GM23338 (cell line): ENCODE data around the gene ZKSCAN8. TPM values are rescaled to one million over a fixed set of nuclear protein-coding genes. Genes with fewer than 3 reads are reported as not detected.

Experiments used
- ATAC-seq: fragments of 200-7000 bp; cut with Tn5 transposase; 3 replicates; pipeline ENCODE4 v1.9.1; 2020
- DNase-seq: peaks from one replicate; pipeline ENCODE4 v3.0.0-alpha.2; 2015; ENCODE audit warnings: low spot score
- H2AFZ ChIP-seq: fragments of 200-600 bp; sonication (generic); 2 replicates; pipeline ENCODE4 v1.8.0; 2016; ENCODE audit warnings: antibody characterized with exemption, mild to moderate bottlenecking, moderate library complexity
- H3F3A ChIP-seq: fragments of 200-600 bp; sonication (generic); replicated peaks from 2 replicates; pipeline ENCODE4 v1.8.0; 2017; ENCODE audit warnings: antibody characterized with exemption, mixed run types, low read depth
- H3K27ac ChIP-seq: fragments of 200-600 bp; sonication (generic); 2 replicates; pipeline ENCODE4 v1.6.1; 2016; ENCODE audit warnings: low read depth
- H3K27me3 ChIP-seq: fragments of 200-600 bp; sonication (generic); 2 replicates; pipeline ENCODE4 v1.8.0; 2016; ENCODE audit warnings: mild to moderate bottlenecking, mixed run types, moderate library complexity; ENCODE audit not compliant: insufficient read depth
- H3K36me3 ChIP-seq: fragments of 200-600 bp; sonication (generic); 2 replicates; pipeline ENCODE4 v1.8.0; 2016; ENCODE audit warnings: mild to moderate bottlenecking; ENCODE audit not compliant: insufficient read depth
- H3K4me1 ChIP-seq: fragments of 200-600 bp; sonication (generic); 2 replicates; pipeline ENCODE4 v1.8.0; 2016; ENCODE audit warnings: mild to moderate bottlenecking, moderate library complexity; ENCODE audit not compliant: insufficient read depth
- H3K4me2 ChIP-seq: fragments of 200-600 bp; sonication (generic); 2 replicates; pipeline ENCODE4 v1.7.1; 2017; ENCODE audit warnings: mixed run types
- H3K4me3 ChIP-seq: fragments of 200-600 bp; sonication (generic); 2 replicates; pipeline ENCODE4 v1.6.1; 2016; ENCODE audit warnings: mixed run types
- H3K79me2 ChIP-seq: fragments of 200-600 bp; sonication (generic); replicated peaks from 2 replicates; pipeline ENCODE4 v1.8.0; 2017; ENCODE audit warnings: mild to moderate bottlenecking; ENCODE audit not compliant: insufficient read depth
- H3K9me2 ChIP-seq: fragments of 200-600 bp; sonication (generic); 2 replicates; pipeline ENCODE4 v1.8.0; 2017; ENCODE audit not compliant: insufficient read depth
- H4K20me1 ChIP-seq: fragments of 200-600 bp; sonication (generic); replicated peaks from 2 replicates; pipeline ENCODE4 v1.8.0; 2017; ENCODE audit warnings: mild to moderate bottlenecking; ENCODE audit not compliant: insufficient read depth
- H3K27ac Mint-ChIP-seq: 2 replicates; pipeline ENCODE4 v1.8.0; 2020; ENCODE audit warnings: inconsistent platforms, mild to moderate bottlenecking, moderate library complexity, mixed read lengths
- H3K27me3 Mint-ChIP-seq: 3 replicates; pipeline ENCODE4 v1.8.0; 2022; ENCODE audit warnings: low read depth, mild to moderate bottlenecking, moderate library complexity, mixed read lengths, inconsistent platforms; ENCODE audit not compliant: insufficient read depth, poor library complexity
- H3K36me3 Mint-ChIP-seq: 3 replicates; pipeline ENCODE4 v1.8.0; 2021; ENCODE audit warnings: low read depth, mild to moderate bottlenecking, inconsistent platforms, moderate library complexity, mixed read lengths
- H3K4me1 Mint-ChIP-seq: 3 replicates; pipeline ENCODE4 v1.8.0; 2020; ENCODE audit warnings: mild to moderate bottlenecking, inconsistent platforms, mixed read lengths
- H3K4me3 Mint-ChIP-seq: 3 replicates; pipeline ENCODE4 v1.8.0; 2021; ENCODE audit warnings: moderate library complexity, mild to moderate bottlenecking, inconsistent platforms, mixed read lengths
- H3K9me3 Mint-ChIP-seq: 3 replicates; pipeline ENCODE4 v1.8.0; 2020; ENCODE audit warnings: moderate library complexity, mild to moderate bottlenecking, inconsistent platforms, mixed read lengths
- CREB1 ChIP-seq: fragments of 250-450 bp; sonication (Bioruptor Pico); IDR thresholded peaks from 2 replicates; pipeline ENCODE4 v1.5.0; 2020; ENCODE audit warnings: low read depth, mild to moderate bottlenecking, moderate library complexity
- CTCF ChIP-seq, 2 experiments: fragments of 200-600 bp in 1 of 2; sonication (generic) in 1 of 2; conservative IDR thresholded peaks; 2 replicates each; pipeline versions ENCODE4 v1.5.1 to v1.6.1; 2016 to 2017; ENCODE audit warnings: antibody characterized with exemption in 2 of 2, low read depth in 2 of 2, mild to moderate bottlenecking in 2 of 2, moderate library complexity in 1 of 2
- ETS1 ChIP-seq: IDR thresholded peaks from 2 replicates; pipeline ENCODE4 v1.6.1; 2016; ENCODE audit warnings: antibody characterized with exemption
- EZH2 ChIP-seq: fragments of 200-600 bp; sonication (generic); IDR thresholded peaks from one replicate; pipeline ENCODE4 v1.8.0; 2017; ENCODE audit warnings: antibody characterized with exemption, mild to moderate bottlenecking, low read depth; ENCODE audit not compliant: unreplicated experiment
- EZH2phosphoT487 ChIP-seq: fragments of 200-600 bp; sonication (generic); IDR thresholded peaks from one replicate; pipeline ENCODE4 v1.8.1; 2018; ENCODE audit warnings: antibody characterized with exemption; ENCODE audit not compliant: unreplicated experiment
- JUNB ChIP-seq: IDR thresholded peaks from one replicate; pipeline ENCODE4 v1.6.1; 2016; ENCODE audit warnings: antibody characterized with exemption; ENCODE audit not compliant: unreplicated experiment
- NANOG ChIP-seq: IDR thresholded peaks from 2 replicates; pipeline ENCODE4 v1.6.1; 2016; ENCODE audit warnings: antibody characterized with exemption, borderline replicate concordance
- REST ChIP-seq: IDR thresholded peaks from one replicate; pipeline ENCODE4 v1.6.1; 2018; ENCODE audit warnings: antibody characterized with exemption; ENCODE audit not compliant: unreplicated experiment
- STAT1 ChIP-seq: IDR thresholded peaks from one replicate; pipeline ENCODE4 v1.6.1; 2016; ENCODE audit warnings: antibody characterized with exemption; ENCODE audit not compliant: unreplicated experiment
- ZNF114 ChIP-seq: fragments of 250-450 bp; sonication (Bioruptor Pico); IDR thresholded peaks from 2 replicates; pipeline ENCODE4 v1.5.0; 2020; ENCODE audit warnings: mild to moderate bottlenecking, moderate library complexity
- ZNF331 ChIP-seq: fragments of 250-450 bp; sonication (Bioruptor Pico); IDR thresholded peaks from 2 replicates; pipeline ENCODE4 v1.5.0; 2020; ENCODE audit warnings: low read depth, mild to moderate bottlenecking, moderate library complexity
- ZNF462 ChIP-seq: fragments of 250-450 bp; sonication (Bioruptor Pico); IDR thresholded peaks from 2 replicates; pipeline ENCODE4 v1.5.0; 2020; ENCODE audit warnings: mild to moderate bottlenecking, moderate library complexity
- polyA plus RNA-seq: library from polyadenylated mRNA; unstranded; fragments of >200 nt; fragmentation: Nextera tagmentation; extraction: Ambion mirVana; gene quantifications from 2 replicates; pipeline ENCODE4 v1.2.1, GENCODE V29; 2016
- total RNA-seq: library from RNA; depleted of rRNA; stranded (reverse); fragments of >200 nt; shearing (Covaris generic); gene quantifications from 2 replicates; pipeline ENCODE4 v1.2.3, GENCODE V29; 2014

ZKSCAN8 gene
- total and polyA plus RNA-seq, 2 experiments from 2014 or later: 4.2 to 22.6 TPM

GRCh38 chr6:28159029-28159607 is 17.4 kb downstream of the ZKSCAN8 start (continued):
- no peak for TF ChIP-seq ZNF462 (CRISPR knock-in tag)
- no peak for TF ChIP-seq CREB1 (CRISPR knock-in tag)

GRCh38 chr6:28160233-28160632 is 18.6 kb downstream of the ZKSCAN8 start:
- H3K4me3 ChIP-seq: no peak overlapping the region
- H4K20me1 ChIP-seq: 0 out of 2 replicates have a peak, but pooled peaks cover 3% of the 10 kb centered on the region
- no peaks in the 10 kb centered on the region for H3F3A ChIP-seq
- Mint-ChIP-seq H3K4me3 (no peak overlapping the region), H3K27ac (no peak overlapping the region), H3K9me3 (no peaks in the 10 kb centered on the region), H3K36me3 (peaks cover 20% of the 10 kb centered on the region), H3K4me1 (peaks cover 13% of the 10 kb centered on the region), H3K27me3 (no peaks in the 10 kb centered on the region)
- DNase-seq (no peak), ATAC-seq (no peak)
- no peak overlapping the region for H3K4me2 ChIP-seq
- peaks cover 15% of the 10 kb centered on the region for H3K27me3 ChIP-seq
- H3K27ac ChIP-seq: no peak overlapping the region
- H2AFZ ChIP-seq: no peak overlapping the region
- peaks cover 6% of the 10 kb centered on the region; the same call in 1 of the 2 replicates for H3K9me2 ChIP-seq
- peaks cover 10% of the 10 kb centered on the region; the same call in 1 of the 2 replicates for H3K36me3 ChIP-seq
- H3K4me1 ChIP-seq: peaks cover 5% of the 10 kb centered on the region; the same call in 1 of the 2 replicates
- no peaks in the 10 kb centered on the region for H3K79me2 ChIP-seq
- TF ChIP-seq CTCF (conservative IDR thresholded peaks at IDR 0.05; ENCODE audit: low read depth in 2 of 2) (no peak), EZH2 (no peak), JUNB (no peak), ETS1 (no peak), ZNF114 (CRISPR knock-in tag) (no peak), CREB1 (CRISPR knock-in tag) (no peak), EZH2phosphoT487 (no peak), REST (no peak), NANOG (no peak), ZNF331 (CRISPR knock-in tag) (no peak), STAT1 (no peak)
